Cardiac fibroblast (primary cell): ENCODE measurements around the gene LRRC14B.
A peak's percentile ranks its signal among the peaks of the same experiment; 100 is the strongest.

Experiments
- DNase-seq, 2 donors: peaks; one replicate each; pipeline versions ENCODE4 v3.0.0 to v3.0.0-alpha.2; 2010; ENCODE audit warnings: low read depth in 2 of 2
- H3K4me3 ChIP-seq, 2 donors: replicated peaks in 1 of 2; 1 replicate in 1 of 2; 2 replicates in 1 of 2; pipeline ENCODE4 v1.5.1; 2011; ENCODE audit warnings: low read depth in 2 of 2, low read length in 2 of 2, mild to moderate bottlenecking in 2 of 2, moderate library complexity in 1 of 2
- TF ChIP-seq, protein P1 (sequence below): IDR thresholded peaks from one replicate; pipeline ENCODE4 v1.5.1; 2011; ENCODE audit warnings: low read depth, mild to moderate bottlenecking, low read length, inconsistent platforms

Gene LRRC14B

DNA sequence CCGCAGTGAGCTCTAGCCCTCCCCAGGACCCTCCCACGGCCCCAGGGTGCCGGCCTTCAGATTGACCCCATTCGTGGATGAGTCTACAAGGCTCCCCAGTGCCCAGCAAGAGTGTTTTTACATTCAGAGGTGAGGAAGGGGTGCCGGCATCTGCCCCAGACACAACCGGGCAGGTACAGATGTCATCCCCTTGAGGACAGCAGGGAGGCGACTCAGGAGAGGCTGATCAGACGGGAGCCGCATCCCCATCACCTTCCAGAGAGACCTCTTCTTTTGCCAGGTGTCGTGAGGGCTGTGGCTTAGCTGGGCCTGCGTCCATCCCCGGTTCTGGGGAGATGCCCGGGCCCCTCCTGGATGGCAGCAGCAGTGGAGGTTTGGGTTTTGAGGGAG, 4.3 kb upstream of the LRRC14B start:
- no peak overlapping the region for H3K4me3 ChIP-seq
- TF ChIP-seq, protein P1, sequence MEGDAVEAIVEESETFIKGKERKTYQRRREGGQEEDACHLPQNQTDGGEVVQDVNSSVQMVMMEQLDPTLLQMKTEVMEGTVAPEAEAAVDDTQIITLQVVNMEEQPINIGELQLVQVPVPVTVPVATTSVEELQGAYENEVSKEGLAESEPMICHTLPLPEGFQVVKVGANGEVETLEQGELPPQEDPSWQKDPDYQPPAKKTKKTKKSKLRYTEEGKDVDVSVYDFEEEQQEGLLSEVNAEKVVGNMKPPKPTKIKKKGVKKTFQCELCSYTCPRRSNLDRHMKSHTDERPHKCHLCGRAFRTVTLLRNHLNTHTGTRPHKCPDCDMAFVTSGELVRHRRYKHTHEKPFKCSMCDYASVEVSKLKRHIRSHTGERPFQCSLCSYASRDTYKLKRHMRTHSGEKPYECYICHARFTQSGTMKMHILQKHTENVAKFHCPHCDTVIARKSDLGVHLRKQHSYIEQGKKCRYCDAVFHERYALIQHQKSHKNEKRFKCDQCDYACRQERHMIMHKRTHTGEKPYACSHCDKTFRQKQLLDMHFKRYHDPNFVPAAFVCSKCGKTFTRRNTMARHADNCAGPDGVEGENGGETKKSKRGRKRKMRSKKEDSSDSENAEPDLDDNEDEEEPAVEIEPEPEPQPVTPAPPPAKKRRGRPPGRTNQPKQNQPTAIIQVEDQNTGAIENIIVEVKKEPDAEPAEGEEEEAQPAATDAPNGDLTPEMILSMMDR = no peak
- DNase-seq = no peak

GRCh38 chr5:187617-188451, 3.5 kb upstream of the LRRC14B start:
- DNase-seq = no peak
- TF ChIP-seq, protein P1 = no peak
- no peak overlapping the region for H3K4me3 ChIP-seq

- no peak overlapping the region for H3K4me3 ChIP-seq
- DNase-seq = peak; percentile 85 to 87
- TF ChIP-seq, protein P1 = peak; percentile 96
Observed at GRCh38 chr5:188488-189481, 2.5 kb upstream of the LRRC14B start.

GRCh38 chr5:189486-189885, 1.8 kb upstream of the LRRC14B start:
- TF ChIP-seq, protein P1 = no peak
- no peak for DNase-seq
- no peak overlapping the region for H3K4me3 ChIP-seq

DNA sequence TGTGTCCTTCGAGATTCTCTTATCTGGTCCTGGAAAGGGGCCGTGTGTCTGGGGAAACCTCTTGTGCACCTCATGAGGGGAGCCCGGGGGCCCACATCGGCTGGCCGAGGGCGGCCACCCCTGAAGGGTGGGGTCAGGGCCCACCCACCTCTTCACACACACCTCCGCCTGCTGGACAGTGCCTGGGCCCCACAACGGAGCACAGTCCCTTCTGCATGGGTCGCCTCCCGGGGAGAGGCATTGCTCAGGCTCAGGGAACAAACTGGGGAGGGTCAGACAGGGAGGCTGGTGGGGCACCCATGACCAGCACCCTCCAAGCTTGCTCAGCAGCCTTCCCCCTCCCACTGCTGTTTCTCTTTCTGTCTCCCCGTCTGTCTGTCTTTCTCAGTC, 1.3 kb upstream of the LRRC14B start:
- no peak for DNase-seq
- H3K4me3 ChIP-seq = no peak overlapping the region
- TF ChIP-seq, protein P1 = no peak

DNA sequence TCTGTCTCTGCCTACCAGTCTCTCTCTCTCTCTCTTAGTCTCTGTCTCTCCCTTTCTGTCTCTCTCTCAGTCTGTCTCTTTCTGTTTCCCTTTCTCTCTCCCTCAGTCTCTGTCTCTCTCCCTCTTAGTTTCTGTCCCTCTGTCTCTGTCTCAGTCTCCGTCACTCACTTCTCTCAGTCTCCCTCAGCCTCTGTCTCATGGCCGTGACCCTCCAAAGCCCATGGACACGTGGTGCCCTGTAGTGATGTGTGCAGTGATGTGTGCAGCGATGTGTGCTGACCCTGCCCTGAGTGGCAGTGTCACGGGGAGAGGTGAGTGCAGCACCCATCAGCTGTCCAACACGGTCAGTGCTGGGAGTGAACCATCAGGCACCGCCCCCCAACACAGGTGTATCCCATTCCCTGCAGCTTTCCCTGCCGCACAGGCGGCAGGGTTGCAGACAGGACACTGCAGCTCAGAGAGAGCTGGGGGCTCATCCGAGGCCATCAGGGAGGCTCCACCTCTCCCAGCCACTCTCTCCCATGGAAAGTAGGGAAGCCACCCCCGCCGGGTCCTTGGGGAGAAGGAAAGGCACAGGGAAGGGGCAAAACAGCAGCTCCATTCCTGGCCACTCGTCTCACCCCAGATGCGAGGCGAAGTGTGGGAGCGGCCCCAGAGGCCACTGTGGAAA, 794 bp upstream of the LRRC14B start:
- no peak overlapping the region for H3K4me3 ChIP-seq
- TF ChIP-seq, protein P1 = no peak
- DNase-seq = no peak
